Omental fat pad (tissue), 4 donors: ENCODE results near the gene SH2B3. TPM values are rescaled to one million over a fixed set of nuclear protein-coding genes. Genes with fewer than 3 reads are reported as not detected.

Experiments used
- ATAC-seq: fragments of 150-250 bp; one replicate; pipeline ENCODE4 v1.9.1; 2016; ENCODE audit warnings: mild to moderate bottlenecking, moderate library complexity; ENCODE audit not compliant: low FRiP score
- DNase-seq: peaks from one replicate; pipeline ENCODE4 v3.0.0-alpha.2; 2019; ENCODE audit warnings: low spot score
- total RNA-seq, 4 donors: library from RNA; depleted of rRNA; stranded (reverse); fragments of >200 nt; gene quantifications; one replicate each; pipeline ENCODE4 v1.1.0, GENCODE V29; 2016
- TF ChIP-seq, protein P1 (sequence below), 3 donors: fragments of 450-650 bp; IDR thresholded peaks; one replicate each; pipeline ENCODE4 v1.5.1; 2016 to 2017; ENCODE audit warnings: antibody characterized with exemption in 3 of 3, mild to moderate bottlenecking in 3 of 3, moderate library complexity in 2 of 3

The SH2B3 gene
- total RNA-seq, 4 donors from 2014 or later = 30.4 to 64.6 (median 48.3) TPM

DNA sequence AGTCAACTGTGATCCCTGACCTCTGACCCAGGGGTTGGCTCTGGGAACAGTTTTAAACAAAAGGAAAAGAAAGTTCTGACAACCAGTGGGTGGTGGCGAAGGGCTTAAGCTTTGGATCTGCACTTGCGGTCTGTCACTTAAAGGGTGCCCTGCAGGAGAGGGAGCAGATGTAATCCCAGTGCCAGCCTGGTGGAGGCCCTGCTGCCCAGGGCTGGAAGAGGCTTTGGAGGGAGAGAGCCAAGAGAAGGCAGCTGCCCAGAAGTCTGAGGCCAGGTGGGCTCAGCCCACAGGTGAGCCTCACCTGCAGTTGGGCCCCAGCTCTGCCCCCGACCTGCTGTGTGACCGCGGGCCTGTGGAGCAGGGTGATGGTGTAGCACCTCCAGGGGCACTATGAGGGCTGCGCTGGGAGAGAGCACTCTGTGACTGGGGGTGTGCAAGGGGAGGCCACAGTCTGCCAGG is 19.1 kb downstream of the SH2B3 start:
- ATAC-seq = no peak

DNA sequence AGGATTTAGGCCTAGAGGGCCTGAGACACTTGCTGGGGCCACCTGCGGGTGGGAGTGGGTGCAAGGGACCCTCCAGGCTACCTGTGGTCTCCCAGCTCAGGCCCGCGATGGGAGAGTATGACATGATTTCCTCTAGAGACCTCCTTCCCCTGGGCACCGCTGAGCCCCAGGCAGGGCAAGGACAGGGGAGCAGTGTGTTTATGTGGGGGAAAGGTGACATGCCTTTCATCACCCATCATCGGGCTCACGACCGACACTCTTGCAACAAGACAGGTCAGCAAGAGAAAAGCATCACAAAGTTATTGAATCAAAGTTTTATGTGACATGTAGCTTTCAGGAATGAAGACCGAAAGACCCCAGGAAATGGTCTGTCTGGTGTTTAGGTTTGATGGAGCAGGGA is 19.9 kb downstream of the SH2B3 start:
- ATAC-seq = no peak
- TF ChIP-seq, protein P1, sequence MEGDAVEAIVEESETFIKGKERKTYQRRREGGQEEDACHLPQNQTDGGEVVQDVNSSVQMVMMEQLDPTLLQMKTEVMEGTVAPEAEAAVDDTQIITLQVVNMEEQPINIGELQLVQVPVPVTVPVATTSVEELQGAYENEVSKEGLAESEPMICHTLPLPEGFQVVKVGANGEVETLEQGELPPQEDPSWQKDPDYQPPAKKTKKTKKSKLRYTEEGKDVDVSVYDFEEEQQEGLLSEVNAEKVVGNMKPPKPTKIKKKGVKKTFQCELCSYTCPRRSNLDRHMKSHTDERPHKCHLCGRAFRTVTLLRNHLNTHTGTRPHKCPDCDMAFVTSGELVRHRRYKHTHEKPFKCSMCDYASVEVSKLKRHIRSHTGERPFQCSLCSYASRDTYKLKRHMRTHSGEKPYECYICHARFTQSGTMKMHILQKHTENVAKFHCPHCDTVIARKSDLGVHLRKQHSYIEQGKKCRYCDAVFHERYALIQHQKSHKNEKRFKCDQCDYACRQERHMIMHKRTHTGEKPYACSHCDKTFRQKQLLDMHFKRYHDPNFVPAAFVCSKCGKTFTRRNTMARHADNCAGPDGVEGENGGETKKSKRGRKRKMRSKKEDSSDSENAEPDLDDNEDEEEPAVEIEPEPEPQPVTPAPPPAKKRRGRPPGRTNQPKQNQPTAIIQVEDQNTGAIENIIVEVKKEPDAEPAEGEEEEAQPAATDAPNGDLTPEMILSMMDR (IDR thresholded peaks at IDR 0.05) = no peak
- no peak for DNase-seq

More for the DNA sequence above, 19.1 kb downstream of the SH2B3 start:
- DNase-seq = no peak
- TF ChIP-seq, protein P1 (IDR thresholded peaks at IDR 0.05) = no peak

DNA sequence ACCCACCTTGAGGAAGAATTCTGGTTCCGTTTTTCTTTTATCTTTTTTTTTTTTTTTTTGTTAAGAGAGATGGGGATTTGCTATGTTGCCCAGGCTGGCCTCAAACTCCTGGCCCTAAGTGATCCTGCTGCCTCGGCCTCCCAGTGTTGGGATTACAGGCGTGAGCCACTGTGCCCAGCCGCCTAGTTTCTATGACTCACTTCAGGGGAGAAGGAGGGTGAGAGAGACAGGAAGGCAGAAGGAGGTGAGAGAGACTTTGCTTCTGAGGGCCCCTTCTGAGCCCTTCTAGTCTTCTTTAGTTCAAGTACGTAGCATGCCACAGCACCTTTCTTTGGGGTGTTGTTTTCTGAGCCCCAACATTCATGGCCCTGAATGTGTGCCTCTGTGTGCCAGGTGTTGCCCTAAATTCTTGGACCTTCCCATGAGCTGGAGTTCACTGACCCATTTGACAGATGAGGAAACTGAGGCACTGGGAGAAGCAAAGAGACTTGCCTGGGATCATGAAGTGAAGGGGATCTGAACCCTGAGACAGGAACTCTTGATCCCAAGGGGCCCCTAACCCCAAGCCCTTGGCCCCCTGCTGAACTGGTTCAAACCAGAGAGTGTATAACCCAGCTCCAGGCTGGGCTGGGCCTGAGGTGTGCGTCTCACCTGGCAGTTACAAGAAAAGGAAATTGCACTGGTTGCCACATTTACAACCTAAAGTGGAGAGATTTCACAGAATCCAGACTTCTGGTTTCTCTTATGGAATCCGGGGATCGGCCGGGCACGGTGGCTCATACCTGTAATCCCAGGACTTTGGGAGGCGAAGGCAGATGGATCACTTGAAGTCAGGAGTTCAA is 20.8 kb downstream of the SH2B3 start:
- ATAC-seq = no peak
- TF ChIP-seq, protein P1 (IDR thresholded peaks at IDR 0.05) = no peak
- no peak for DNase-seq

DNA sequence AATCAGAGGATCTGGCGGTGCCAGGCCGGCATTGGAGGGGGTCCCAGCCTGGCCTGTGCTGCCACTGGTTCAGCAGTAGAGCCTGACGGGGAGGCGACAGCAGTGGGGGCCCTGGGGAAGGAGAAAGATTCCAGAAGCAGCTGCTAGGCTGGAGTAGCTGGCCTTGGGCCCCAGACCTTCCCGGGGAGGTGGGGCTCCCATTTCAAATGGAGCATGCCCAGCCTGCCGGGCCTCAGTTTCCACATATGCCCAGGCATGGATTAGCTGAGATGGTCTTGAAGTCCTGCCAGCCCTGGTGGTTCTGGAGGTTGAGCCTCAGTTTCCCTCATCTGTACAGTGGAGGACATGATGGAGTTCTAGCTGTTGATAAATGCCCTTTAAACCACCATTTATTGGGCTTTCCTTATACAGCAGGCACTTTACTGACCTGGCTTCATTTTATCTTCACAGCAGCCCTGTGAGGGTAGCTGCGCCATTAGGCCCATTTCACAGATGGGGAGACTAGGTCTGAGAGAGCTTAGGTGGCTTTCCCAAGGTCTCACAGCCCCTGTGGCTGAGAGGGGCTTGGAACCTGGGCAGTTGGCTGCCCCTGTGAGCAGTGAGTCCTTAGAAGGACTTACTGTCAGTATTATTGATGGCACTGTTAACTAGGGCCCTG is 21.8 kb downstream of the SH2B3 start:
- TF ChIP-seq, protein P1 (IDR thresholded peaks at IDR 0.05) = no peak
- DNase-seq (no peak), ATAC-seq (no peak)

DNA sequence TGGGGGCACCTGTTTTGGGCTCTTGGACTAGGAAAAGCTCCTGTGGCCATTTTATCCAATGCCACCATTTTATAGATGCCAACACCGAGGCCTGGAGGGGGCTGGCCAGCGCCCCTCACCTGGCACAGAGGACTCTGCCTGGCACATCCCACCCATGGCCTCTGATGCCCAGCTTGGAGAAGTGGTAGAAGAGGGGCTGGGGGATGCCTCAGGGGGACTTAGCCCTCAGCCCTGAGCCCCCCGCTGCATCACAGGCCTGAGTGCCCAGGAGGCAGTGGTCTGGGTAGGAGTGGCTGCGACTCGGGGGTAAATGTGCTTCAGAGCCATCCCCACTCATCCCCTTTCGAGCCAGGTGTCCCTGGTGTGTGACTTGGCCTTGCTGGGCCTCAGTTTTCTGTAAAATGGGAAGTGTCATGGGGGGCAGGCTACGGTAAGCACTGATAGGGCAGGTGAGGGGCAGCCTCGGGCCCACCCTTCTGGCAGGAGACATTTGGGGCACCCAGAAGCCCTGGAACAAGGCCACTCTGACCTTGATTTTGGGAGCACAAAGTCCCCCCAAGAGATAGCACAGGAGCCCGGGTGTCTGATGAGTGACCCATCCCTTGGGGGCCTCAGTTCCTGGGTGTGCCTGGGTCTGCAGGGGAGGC is 22.5 kb downstream of the SH2B3 start:
- TF ChIP-seq, protein P1 (IDR thresholded peaks at IDR 0.05) = no peak
- no peak for ATAC-seq
- DNase-seq = no peak

DNA sequence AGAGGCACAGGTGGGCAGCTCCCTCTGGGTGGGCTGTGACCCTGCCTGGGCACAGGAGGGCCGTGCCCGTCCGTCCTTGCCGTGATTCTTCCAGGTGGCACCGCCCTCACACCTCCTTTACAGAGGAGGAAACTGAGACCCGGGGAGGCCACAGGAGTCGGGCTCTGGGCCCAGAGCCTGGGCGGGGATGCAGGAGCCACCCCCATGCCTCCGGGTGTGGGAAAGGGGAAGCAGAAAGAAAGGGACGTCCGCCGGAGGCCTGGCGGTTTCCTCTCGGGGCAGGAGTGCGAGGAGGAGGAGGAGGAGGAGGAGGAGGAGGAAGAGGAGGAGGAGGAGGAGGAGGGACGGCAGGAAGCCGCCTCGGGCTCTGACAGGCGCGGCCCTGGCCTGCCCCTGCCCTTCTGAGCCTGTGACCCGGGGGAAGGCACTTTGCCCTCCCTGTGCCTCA is 23.0 kb downstream of the SH2B3 start:
- DNase-seq (no peak), ATAC-seq (no peak)
- TF ChIP-seq, protein P1 (IDR thresholded peaks at IDR 0.05) = no peak
